HG02610 (cell line): ENCODE results near the gene ZNF865.

ENCODE experiments used
- ATAC-seq: cut with Tn5 transposase; IDR thresholded peaks from one replicate; pipeline ENCODE4 v1.9.1; 2021; ENCODE audit warnings: mild to moderate bottlenecking, moderate library complexity; ENCODE audit not compliant: unreplicated experiment

ZNF865 gene

DNA sequence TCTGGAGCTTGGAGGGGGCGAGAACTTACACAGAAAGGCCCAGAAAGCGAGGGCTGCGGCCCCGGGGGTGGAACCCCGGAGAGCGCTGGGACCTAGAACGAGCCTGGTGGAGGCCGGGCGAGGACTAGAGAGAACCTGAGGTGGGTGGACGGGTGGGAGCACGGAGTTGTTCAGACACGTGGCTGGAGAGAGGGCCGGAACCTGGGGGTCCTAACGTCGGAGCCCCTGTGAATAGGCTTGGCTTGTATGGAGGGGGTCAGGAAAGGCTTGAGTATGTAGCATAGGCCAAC is 38.4 kb downstream of the ZNF865 start:
- ATAC-seq: no peak

DNA sequence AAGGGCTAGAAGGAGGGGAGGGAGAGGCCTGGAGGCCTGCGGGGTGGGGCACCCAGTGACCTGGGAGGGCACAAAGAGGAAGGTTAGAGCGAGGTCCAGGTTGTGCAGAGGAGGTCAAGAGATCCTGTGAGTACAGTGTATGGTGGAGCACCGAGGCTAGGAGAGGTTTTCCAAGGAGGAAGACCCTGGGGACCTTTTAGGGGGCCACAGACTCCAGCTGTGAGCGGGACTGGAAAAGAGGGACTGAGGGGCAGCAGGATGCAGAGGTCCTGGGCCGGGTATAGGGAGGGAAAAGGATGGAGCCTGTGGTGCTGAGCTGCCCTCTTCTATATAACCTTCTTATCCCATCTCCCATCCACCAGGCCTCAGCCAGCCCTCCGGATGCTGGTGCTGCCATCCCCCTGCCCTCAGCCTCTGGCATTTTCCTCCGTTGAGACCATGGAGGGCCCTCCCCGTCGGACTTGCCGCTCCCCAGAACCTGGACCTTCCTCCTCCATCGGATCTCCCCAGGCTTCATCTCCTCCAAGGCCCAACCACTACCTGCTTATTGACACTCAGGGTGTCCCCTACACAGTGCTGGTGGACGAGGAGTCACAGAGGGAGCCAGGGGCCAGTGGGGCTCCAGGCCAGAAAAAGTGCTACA is 38.9 kb downstream of the ZNF865 start:
- no peak for ATAC-seq

GRCh38 chr19:55644842-55645511 is 39.5 kb downstream of the ZNF865 start:
- no peak for ATAC-seq

- ATAC-seq: no peak
Measured at GRCh38 chr19:55645512-55645881, 40.0 kb downstream of the ZNF865 start.

DNA sequence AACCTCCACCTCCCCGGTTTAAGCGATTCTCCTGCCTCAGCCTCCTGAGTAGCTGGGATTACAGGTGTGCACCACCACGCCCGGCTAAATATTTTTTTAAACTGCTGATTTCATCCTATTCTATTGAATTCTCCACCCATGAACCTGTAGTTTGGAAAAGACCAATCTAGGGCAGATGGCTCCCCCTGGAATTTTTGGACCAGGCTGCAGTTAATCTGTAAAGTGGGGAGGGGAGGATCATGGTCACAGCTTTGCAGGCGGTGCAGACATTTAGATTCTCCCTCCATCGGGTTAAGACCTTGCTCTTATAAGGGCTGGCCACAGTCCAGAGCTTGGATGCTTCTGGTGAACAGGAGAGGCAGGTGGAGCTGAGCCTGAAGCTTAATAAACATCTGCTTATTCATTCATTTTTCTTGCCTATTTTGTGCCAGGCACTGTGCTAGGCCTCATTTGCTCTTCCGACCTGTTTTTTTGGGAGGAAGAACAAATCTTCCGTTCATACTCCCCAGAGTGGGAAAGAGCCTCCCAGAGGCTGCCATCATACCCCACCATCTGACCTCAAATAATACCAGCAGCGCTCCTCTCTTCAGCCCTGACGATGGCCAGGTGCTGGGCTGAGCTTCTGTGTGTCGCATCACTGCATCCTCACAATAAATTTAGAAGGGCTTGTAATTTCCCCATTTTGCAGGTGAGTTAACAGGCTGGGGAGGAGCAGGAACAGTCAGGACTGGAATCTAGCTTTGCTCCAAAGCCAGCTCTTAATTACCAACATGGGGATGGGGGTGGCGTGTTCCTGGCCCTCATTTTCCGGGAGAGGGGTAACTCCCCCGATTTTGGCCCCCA is 41.7 kb downstream of the ZNF865 start:
- ATAC-seq: no peak

- ATAC-seq: no peak
Measured at GRCh38 chr19:55647732-55648584, 42.5 kb downstream of the ZNF865 start, which contains the start of gene CCDC106. Gene CCDC106 (plus strand): TSS chr19:55648212. CDS start chr19:55649047, 835 bp downstream.

DNA sequence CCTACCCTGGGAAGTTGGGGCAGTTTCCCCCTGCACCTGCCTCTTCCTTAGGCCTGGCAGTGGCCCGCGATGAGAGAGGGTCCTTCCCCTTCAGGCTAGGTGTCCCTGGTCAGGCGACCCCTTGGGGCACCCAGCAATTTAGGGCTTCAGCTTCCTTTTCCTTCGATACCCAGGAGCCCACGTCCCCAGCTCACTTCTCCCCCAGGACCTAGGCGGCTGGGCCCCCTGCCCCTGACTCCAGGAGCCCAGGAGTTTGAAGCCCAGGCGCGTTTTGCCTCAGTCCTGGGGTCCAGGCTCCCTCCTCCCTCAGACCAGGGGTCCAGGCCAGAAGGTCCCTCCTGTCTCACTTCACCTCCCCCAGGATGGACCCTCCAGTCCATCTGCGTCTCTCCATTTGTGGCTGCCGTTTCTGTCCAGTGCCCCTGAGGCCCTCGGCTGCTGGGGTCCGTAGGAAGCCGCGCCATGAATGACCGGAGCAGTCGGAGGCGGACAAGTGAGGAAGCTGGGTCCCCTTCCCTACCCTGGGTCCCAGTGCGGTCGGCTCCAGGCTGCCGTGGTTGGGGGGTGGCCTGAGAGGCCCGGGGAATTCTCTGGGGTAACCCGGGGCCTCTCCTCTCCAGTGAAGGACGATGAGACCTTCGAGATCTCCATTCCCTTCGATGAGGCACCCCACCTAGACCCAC is 43.3 kb downstream of the ZNF865 start:
- ATAC-seq: no peak

DNA sequence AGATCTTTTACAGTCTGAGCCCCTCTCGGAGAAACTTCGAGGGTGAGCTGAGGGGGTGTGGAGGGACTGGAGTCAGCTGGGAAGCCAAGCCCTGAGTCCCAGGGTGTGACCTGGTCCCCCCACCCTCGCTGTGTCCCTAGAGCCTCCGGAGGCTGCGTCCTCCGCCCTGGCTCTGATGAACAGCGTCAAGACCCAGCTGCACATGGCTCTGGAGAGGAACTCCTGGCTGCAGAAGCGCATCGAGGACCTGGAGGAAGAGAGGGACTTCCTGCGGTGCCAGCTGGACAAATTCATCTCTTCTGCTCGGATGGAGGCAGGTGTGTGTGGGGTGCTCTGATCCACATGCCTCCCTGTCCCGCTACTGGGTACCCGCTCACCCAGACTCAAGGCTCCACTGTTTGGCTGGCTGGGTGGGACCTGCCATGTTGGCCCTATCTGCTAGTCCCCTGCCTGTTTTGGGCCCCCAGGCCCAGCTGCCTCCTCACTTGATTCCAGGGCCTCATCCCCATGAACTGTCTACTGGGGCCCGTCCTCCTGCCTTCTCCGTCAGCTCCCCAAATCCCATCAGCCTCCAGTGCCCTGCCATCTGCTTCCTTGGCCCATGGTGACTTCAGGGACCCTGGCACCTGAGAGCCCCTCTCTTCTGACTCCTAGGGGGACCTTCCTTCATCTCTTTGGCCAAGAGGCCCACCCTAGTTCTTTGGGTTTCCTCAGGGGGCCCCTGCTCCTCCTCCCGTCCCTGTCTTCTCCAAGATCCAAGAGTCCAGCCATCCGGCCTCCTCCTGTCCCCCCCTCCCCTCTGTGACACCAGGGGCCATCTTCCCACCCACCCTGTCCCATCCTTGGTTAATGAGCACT is 44.0 kb downstream of the ZNF865 start:
- ATAC-seq: no peak

- no peak for ATAC-seq
Measured at GRCh38 chr19:55650126-55650557, 44.7 kb downstream of the ZNF865 start.

DNA sequence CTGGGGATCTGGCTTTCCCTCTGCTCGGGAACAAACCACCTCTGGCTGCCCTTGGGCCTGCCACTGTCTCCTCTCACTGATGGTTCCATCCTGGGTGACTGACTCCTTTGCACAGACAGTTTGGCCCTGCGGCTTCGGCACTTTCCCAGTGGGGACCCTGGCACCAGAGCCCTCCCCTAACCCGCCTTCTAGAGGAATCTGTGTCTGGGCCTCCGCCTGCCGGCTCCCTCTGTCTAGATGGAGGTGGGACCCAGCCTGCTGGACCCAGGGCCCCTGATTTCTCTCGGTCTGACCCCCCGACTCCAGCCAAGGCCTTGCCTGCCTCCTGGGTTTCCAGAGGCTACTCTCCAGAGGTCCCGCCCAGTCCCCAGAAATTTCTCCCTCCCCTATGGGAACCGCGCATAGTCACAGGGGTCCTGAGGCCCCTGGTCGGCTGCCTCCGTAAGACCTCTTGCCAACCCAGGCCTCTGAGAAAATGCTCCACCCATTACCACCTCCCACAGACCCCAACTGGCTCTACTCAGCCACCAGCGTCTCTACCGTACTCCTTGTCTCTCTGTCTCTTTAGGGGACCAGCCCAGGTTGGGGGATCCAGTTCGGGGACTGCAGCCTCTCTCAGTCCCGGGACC is 45.3 kb downstream of the ZNF865 start:
- ATAC-seq: no peak

DNA sequence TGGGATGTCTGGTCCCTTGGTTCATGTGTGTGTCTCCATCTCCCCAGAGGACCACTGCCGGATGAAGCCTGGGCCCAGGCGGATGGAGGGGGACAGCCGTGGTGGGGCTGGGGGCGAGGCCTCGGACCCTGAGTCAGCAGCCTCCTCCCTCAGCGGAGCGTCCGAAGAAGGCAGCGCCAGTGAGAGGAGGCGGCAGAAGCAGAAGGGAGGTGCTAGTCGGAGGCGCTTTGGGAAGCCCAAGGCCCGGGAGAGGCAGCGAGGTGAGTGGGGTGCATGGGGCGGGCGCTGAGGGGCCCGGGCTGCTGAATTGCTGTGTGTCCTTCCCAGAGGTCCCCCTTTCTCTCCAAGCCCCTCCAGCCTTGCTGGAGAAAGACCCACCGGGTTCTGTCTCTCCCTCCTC is 45.8 kb downstream of the ZNF865 start:
- ATAC-seq: no peak

DNA sequence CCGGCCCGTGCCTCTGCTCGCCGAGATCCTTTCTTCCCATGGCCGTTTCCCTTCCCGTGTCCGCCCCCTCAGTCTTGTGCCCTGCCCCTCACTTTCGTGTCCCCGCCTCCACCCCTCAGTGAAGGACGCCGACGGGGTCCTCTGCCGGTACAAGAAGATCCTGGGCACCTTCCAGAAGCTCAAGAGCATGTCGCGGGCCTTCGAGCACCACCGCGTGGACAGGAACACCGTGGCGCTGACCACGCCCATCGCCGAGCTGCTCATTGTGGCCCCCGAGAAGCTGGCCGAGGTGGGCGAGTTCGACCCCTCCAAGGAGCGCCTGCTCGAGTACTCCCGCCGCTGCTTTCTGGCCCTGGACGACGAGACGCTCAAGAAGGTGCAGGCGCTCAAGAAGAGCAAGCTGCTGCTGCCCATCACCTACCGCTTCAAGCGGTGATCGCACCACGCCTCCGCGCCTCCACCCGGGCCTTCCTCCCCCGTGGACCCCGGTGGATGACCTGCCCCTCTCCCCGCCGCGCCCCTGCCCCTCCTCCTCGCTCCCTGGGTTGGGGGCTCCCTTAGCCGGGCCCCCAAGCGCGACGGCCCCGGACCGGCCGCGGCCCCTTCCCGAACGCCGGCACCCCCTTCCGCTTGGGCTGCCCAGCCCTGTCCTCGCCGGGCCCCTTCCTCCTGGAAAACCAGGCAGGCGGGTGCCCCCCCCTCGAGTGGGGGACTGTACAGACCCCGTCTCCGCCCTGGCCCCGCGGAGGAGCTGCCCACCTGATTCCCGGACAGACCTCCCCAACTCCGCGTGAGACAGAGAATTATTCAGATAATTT is 47.1 kb downstream of the ZNF865 start:
- ATAC-seq: no peak

DNA sequence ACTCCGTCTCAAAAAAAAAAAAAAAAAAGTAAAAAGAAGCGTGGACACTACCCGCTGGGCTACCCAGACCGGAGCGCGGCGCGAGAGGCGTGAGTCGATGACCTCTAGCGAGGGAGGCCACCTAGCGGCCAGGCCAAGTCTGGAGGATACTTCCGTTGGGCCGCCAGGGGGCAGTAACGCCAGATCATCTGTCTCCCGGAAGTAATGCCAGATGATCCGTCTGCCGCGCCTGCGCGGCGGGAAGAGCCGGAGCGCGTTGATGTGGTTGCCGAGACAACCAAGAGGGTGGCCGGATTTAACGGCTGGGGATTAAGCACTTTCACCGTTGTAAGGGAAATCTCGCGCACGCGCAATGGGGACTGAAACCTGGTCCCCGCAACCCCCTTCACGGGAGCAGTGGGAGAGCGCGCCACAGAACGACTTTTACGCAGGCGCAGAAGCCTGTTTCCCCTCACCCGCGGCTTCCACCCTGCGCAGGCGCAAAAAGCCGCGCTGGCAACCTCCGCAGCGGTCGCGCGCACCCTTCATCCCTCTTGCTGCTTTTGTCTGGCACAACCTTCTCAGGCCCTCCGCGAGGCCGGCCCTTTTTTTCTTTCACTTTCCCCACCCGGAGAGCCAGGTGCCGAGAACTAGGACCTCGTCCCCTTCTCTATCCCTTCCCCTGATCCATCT is 48.3 kb downstream of the ZNF865 start:
- peak; percentile 36 for ATAC-seq

DNA sequence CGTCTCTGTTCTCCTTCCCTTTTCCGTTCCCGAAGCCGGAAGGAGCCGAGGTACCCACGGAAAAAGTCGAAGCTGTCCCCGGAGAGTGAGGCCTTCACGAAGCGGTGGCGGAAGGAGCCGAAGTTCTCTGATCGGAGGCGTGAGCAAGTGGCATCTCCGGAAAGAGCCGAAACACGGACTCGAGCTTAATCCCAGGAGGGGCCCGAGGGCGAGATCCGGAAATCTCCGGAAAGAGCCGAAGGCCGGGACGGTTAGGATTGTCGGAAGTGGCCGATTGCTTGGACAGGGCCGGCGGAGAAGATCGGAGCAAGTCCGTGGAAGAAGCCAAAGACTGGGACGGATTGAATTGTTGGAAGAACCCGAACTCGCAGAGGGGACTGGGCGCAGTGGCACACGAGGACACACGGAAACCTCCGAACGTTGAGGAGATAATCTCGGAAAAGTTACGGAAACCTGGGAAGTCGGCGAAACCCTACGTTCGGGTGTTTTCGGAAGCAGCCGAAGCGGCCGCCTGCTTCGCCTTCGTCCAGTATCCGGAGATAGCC is 48.9 kb downstream of the ZNF865 start:
- peak; percentile 50 for ATAC-seq

DNA sequence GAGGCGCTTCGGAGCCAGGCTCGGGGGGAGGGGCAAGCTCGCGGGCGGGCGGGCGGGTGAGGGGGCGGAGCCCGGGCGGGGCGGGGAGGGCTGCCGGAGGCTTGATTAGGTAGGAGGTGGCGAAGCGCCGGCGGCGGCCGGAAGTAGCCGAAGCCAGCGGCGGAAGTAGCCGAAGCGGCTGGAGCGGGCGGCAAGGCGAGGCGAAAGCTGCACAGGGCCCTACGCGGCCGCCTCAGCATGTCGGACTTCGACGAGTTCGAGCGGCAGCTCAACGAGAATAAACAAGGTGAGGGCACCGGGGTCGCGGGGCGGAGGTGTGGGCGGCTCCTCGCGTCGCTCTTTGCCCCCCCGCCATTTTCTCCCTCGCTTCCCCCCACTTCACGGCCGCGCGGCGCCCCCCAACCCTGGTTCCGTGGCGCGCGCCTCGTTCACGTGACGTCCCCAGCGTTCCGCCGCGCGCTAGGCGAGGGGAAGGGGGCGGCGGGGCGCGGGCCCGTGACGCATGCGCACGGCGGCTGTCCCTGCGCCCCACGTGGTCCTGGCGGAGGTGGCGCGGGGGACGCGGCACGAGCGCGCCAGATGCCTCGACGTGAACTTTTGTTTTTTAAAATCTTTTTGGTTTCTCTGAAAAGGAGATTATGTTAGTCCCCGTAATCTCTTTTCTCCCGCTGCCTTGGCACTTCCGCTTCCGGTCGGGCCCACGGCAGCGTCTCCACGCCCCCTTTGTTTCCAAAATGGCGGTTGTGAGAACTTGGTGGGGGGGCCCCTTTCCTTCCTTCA is 49.6 kb downstream of the ZNF865 start, which contains the start of gene U2AF2:
TSS of gene U2AF2 (plus strand) at position 168 of the 780 bp plus-strand sequence. CDS start at position 238, 70 bp downstream.
- ATAC-seq: peak; percentile 34

DNA sequence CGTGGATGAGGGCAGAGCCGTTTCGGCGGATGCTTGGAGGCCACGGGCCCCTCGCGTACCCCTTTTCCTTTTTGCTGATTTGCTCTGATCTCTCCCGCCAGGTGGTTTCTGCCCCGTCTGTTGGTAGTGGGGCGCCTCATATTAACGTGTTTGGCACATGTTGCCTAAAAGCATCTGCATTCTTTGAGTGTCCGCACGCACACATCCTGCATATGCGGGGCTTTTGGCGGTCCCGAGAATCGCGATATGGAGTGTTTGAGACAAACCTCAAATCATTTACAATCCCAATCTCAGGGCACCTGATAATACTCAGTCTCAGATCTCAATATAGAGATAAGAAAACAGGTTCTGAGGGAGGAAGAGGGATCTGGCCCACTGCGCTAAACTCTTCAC is 50.2 kb downstream of the ZNF865 start:
- ATAC-seq: no peak

DNA sequence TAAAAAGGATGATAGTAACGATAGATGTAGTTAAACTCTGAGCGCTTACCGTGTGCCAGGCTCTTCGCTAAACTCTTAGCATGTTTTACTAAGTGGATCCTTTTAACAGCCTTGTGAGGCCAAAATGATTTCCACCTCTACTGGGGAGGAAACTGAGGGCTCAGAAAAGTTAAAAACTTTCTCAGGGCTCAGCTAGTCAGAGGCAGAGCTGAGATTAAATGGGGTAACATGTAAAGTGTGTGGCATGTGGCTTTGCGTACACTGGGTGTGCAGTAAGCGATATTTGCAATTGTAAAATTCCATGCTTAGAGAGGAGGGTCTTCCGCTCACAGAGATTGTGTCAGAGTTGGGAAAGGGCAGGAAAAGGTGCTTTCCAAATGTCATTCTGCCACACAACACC is 51.1 kb downstream of the ZNF865 start:
- no peak for ATAC-seq
